Natural killer cell (primary cell): ENCODE results near the gene PLSCR3. TPM values are rescaled to one million over a fixed set of nuclear protein-coding genes. Genes with fewer than 3 reads are reported as not detected.

Experiments used
- ATAC-seq, 3 donors: fragments of 150-1000 bp in 2 of 3; fragments of 200-7000 bp in 1 of 3; cut with Tn5 transposase; 1 replicate in 1 of 3; 2 replicates in 2 of 3; pipeline ENCODE4 v1.10.0; 2021; ENCODE audit warnings: mild to moderate bottlenecking in 2 of 3, moderate library complexity in 2 of 3
- DNase-seq, 2 donors: peaks; one replicate each; pipeline versions ENCODE4 v3.0.0 to v3.0.0-alpha.2; 2013 to 2021; ENCODE audit warnings: mixed read lengths in 1 of 2
- H3K27ac ChIP-seq: one replicate; pipeline ENCODE4 v1.5.1; 2013; ENCODE audit warnings: mild to moderate bottlenecking, low read length
- H3K27me3 ChIP-seq: one replicate; pipeline ENCODE4 v1.6.1; 2013; ENCODE audit warnings: low read length; ENCODE audit not compliant: control insufficient read depth, insufficient read depth
- H3K36me3 ChIP-seq: one replicate; pipeline ENCODE4 v1.6.1; 2013; ENCODE audit warnings: low read length; ENCODE audit not compliant: control insufficient read depth, insufficient read depth
- H3K4me1 ChIP-seq: one replicate; pipeline ENCODE4 v1.6.1; 2013; ENCODE audit warnings: low read length; ENCODE audit not compliant: control insufficient read depth, insufficient read depth
- H3K4me3 ChIP-seq: one replicate; pipeline ENCODE4 v1.5.1; 2013; ENCODE audit warnings: low read length
- H3K9me3 ChIP-seq: one replicate; pipeline ENCODE4 v1.6.1; 2013; ENCODE audit warnings: low read length; ENCODE audit not compliant: control insufficient read depth, insufficient read depth
- H3K27ac Mint-ChIP-seq, 2 donors: one replicate each; pipeline ENCODE4 v1.8.0; 2022; ENCODE audit warnings: mild to moderate bottlenecking in 2 of 2, mixed read lengths in 2 of 2, moderate library complexity in 1 of 2
- H3K27me3 Mint-ChIP-seq, 2 donors: one replicate each; pipeline ENCODE4 v1.8.0; 2022; ENCODE audit warnings: low read depth in 2 of 2, mixed read lengths in 2 of 2
- H3K36me3 Mint-ChIP-seq: one replicate; pipeline ENCODE4 v1.8.0; 2022; ENCODE audit warnings: mixed read lengths
- H3K4me1 Mint-ChIP-seq, 2 donors: one replicate each; pipeline ENCODE4 v1.8.0; 2022; ENCODE audit warnings: mixed read lengths in 2 of 2
- H3K4me3 Mint-ChIP-seq: one replicate; pipeline ENCODE4 v1.8.0; 2022; ENCODE audit warnings: mild to moderate bottlenecking, moderate library complexity, mixed read lengths
- H3K9me3 Mint-ChIP-seq, 2 donors: one replicate each; pipeline ENCODE4 v1.8.0; 2022; ENCODE audit warnings: mixed read lengths in 2 of 2
- CTCF ChIP-seq: fragments of 200-600 bp; IDR thresholded peaks from one replicate; pipeline ENCODE4 v1.8.0; 2022; ENCODE audit warnings: antibody characterized with exemption
- WGBS: methylation state at CpG from one replicate; pipeline ENCODE4 v1.1.7; 2013; ENCODE audit warnings: missing lambda C conversion rate; ENCODE audit not compliant: insufficient coverage; 5-methylcytosine and 5-hydroxymethylcytosine counted together
- intact Hi-C: fragments of 100-400 bp; cut with micrococcal nuclease; formaldehyde crosslinking; loops from one replicate; pipeline ENCODE4 v1.14.2; 2022
- total RNA-seq, 4 donors: library from RNA; stranded (reverse); fragments of 120-200 nt in 1 of 4; gene quantifications; one replicate each; pipeline versions ENCODE4 v1.2.3 to v1.2.4, GENCODE V29; 2013 to 2022

The PLSCR3 gene
- total RNA-seq, 3 donors from 2014 or later (not counting 1 experiment from before 2014, with no cell fraction given): 38.2 to 57.8 (median 47.0) TPM

GRCh38 chr17:7432296-7432695 lies 38.0 kb upstream of the PLSCR3 start:
- H3K27ac ChIP-seq: no peak overlapping the region
- Mint-ChIP-seq H3K27me3 (no peaks in the 10 kb centered on the region), H3K9me3 (no peaks in the 10 kb centered on the region), H3K4me1 (peaks cover 12 to 20% of the 10 kb centered on the region in 2 donors), H3K36me3 (no peaks in the 10 kb centered on the region), H3K4me3 (no peak overlapping the region), H3K27ac (no peak overlapping the region)
- H3K4me3 ChIP-seq: no peak overlapping the region
- H3K27me3 ChIP-seq: no peaks in the 10 kb centered on the region
- H3K36me3 ChIP-seq: no peaks in the 10 kb centered on the region
- H3K9me3 ChIP-seq: no peaks in the 10 kb centered on the region
- WGBS: 96% methylated on average over 11 of the region's 11 CpGs
- no peak for DNase-seq
- TF ChIP-seq CTCF: no peak
- intact Hi-C loops: no loop called here
- no peak for ATAC-seq
- H3K4me1 ChIP-seq: peaks cover 23% of the 10 kb centered on the region

- H3K27me3 Mint-ChIP-seq: no peaks in the 10 kb centered on the region
These were observed 36.9 kb upstream of the PLSCR3 start for GRCh38 chr17:7431231-7431630.

GRCh38 chr17:7429722-7430121 lies 35.4 kb upstream of the PLSCR3 start:
- no peak overlapping the region for H3K4me3 Mint-ChIP-seq
- no peaks in the 10 kb centered on the region for H3K36me3 Mint-ChIP-seq
- no peak overlapping the region for H3K27ac Mint-ChIP-seq
- no peak overlapping the region for H3K4me3 ChIP-seq
- H3K9me3 ChIP-seq: no peaks in the 10 kb centered on the region
- no peaks in the 10 kb centered on the region for H3K4me1 Mint-ChIP-seq
- ATAC-seq (no peak), DNase-seq (no peak)
- H3K27me3 ChIP-seq: no peaks in the 10 kb centered on the region
- no peak for TF ChIP-seq CTCF
- H3K27ac ChIP-seq: no peak overlapping the region
- H3K36me3 ChIP-seq: no peaks in the 10 kb centered on the region
- intact Hi-C loops: no loop called here
- WGBS: 93% methylated on average over 10 of the region's 10 CpGs
- H3K27me3 Mint-ChIP-seq: no peaks in the 10 kb centered on the region
- H3K4me1 ChIP-seq: peaks cover 2% of the 10 kb centered on the region
- no peaks in the 10 kb centered on the region for H3K9me3 Mint-ChIP-seq

More at GRCh38 chr17:7431231-7431630, 36.9 kb upstream of the PLSCR3 start:
- H3K4me1 Mint-ChIP-seq: peaks cover 7 to 12% of the 10 kb centered on the region in 2 donors
- intact Hi-C loops: no loop called here
- H3K27me3 ChIP-seq: no peaks in the 10 kb centered on the region
- no peak overlapping the region for H3K4me3 Mint-ChIP-seq
- H3K27ac ChIP-seq: no peak overlapping the region
- TF ChIP-seq CTCF: no peak
- no peak overlapping the region for H3K27ac Mint-ChIP-seq
- WGBS: 83% methylated on average over 1 of the region's 1 CpG
- H3K36me3 Mint-ChIP-seq: no peaks in the 10 kb centered on the region
- no peaks in the 10 kb centered on the region for H3K9me3 ChIP-seq
- ATAC-seq (no peak), DNase-seq (no peak)
- no peaks in the 10 kb centered on the region for H3K36me3 ChIP-seq
- H3K9me3 Mint-ChIP-seq: no peaks in the 10 kb centered on the region
- H3K4me1 ChIP-seq: peaks cover 13% of the 10 kb centered on the region
- H3K4me3 ChIP-seq: no peak overlapping the region

- H3K4me1 Mint-ChIP-seq: no peaks in the 10 kb centered on the region
- no peak for TF ChIP-seq CTCF
- Histone ChIP-seq H3K4me1 (no peaks in the 10 kb centered on the region), H3K27me3 (no peaks in the 10 kb centered on the region), H3K9me3 (no peaks in the 10 kb centered on the region), H3K4me3 (no peak within 1 kb of the TSS), H3K27ac (no peak within 1 kb of the TSS), H3K36me3 (no peaks in the 10 kb centered on the region)
- H3K9me3 Mint-ChIP-seq: no peaks in the 10 kb centered on the region
- ATAC-seq: no peak
- H3K27me3 Mint-ChIP-seq: no peaks in the 10 kb centered on the region
- intact Hi-C loops: no loop called here
- no peak for DNase-seq
- no peaks in the 10 kb centered on the region for H3K36me3 Mint-ChIP-seq
- no peak within 1 kb of the TSS for H3K27ac Mint-ChIP-seq
- WGBS: 81% methylated on average over 5 of the region's 5 CpGs
- no peak within 1 kb of the TSS for H3K4me3 Mint-ChIP-seq
These were observed 34.2 kb upstream of the PLSCR3 start, which contains the start of gene SPEM3 for GRCh38 chr17:7428557-7428956. SPEM3 (plus strand) TSS chr17:7428857; CDS start chr17:7428903, 46 bp downstream.
